Esophagus mucosa (tissue), 1 donor: Measurements from ENCODE around the gene CTNNA3. TPM values are rescaled to one million over a fixed set of nuclear protein-coding genes. Genes with fewer than 3 reads are reported as not detected.
"Not testable (repeated sequence)": the region's sequence is repeated elsewhere in the genome, so short reads cannot be mapped to it uniquely, and the experiment has no call there.

Experiments used
- ATAC-seq: fragments of 200-7000 bp; cut with Tn5 transposase; one replicate; pipeline ENCODE4 v1.9.1; 2020
- total RNA-seq: library from RNA; stranded (reverse); gene quantifications from one replicate; pipeline ENCODE4 v1.2.4, GENCODE V29; 2023
- donor health status: DM: yes; HTN: yes; CAD: no.

Gene CTNNA3
- total RNA-seq = not detected

DNA sequence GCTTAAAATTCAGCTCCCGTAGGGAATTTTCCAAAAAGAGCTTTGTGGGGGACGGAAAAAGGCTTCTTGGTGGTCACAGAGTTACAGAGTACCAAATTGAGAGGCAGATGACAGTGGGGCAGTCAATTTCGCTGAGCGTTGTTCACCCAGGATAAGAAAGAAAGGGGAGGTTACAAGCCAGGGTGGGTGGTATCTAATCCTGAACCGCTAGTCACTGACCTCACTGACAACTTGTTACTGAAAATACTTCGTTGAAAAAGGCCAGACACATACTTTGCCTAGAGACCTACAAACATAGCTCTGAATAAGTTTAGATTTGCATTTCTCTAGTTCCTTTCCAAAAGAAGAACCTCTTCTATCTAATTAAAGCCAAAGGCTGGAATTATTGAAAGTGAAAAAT lies at the start of gene CTNNA3:
Gene CTNNA3, minus strand, starts transcription at position 167 of the 400 bp plus-strand sequence.
- no peak for ATAC-seq

DNA sequence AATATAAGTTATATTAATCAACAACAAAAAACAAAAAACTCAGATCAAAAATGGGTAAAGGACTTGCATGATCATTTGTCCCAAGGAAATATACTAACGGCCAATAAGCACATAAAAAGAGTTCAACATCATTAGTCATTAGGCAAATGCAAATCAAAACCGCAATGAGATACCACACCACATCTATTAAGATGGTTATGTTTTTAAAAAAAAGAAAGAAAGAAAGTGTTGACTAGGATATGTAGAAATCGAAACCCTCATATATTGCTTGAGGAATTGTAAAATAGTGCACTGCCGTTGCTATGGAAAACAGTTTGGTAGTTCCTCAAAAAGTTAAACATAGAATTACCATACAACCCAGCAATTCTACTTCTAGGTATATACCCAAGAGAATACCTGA lies 39.4 kb upstream of the CTNNA3 start:
- ATAC-seq = no peak

DNA sequence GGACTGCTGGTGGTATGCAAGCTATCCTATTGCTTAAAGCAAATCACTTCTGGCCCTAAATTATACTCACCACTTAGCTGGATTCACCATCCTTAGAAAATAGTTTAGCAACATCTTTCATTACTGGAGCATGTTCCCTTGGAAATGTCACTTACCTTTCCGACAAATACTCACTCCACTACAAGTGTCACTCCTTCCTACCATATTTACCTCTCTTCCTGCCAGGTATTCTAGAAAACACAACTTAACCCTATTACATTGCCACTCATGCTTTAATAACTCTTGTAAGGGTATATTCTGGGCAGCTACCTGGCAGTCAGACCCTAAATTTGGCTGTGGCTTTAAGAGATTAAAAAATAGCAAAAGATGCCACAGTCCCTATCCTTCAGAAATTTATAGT lies 37.5 kb upstream of the CTNNA3 start:
- ATAC-seq = no peak

DNA sequence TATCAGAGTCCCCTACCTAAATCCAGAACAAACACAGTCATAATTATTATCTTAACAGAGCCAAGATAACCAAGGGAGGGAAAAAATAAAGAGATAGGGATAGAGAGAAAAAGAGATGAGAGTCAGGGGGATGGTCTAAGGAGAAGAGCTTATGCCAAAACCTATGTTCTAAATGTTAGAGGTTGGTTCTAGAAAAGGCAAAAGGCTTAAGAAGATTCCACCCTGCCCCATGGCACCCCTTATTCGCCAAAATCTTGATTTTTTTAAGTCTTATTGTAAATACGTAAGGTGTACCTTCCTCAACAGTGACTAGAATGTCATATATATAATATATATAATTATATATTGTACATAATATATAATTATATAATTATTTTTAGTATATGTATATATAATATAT lies 29.6 kb upstream of the CTNNA3 start:
- ATAC-seq = no peak

DNA sequence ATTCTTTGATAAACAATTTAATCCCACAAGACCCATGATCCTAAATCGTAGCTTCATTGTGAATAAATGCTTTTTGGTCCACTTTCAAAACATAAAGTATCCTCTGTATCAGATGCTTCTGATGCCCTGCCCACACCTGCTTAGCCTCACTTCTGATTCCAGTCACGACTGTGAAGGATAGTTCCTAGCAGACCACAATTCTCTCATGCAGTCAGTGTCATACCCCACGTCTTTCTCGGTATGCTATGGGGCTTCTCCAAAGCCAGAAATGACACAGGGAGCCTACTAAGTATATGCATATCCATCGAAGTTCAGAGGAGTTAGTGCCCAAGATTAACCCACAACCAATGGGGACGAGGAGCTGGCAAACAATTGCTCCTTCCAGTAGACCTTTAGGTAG lies 27.6 kb upstream of the CTNNA3 start:
- no peak for ATAC-seq

DNA sequence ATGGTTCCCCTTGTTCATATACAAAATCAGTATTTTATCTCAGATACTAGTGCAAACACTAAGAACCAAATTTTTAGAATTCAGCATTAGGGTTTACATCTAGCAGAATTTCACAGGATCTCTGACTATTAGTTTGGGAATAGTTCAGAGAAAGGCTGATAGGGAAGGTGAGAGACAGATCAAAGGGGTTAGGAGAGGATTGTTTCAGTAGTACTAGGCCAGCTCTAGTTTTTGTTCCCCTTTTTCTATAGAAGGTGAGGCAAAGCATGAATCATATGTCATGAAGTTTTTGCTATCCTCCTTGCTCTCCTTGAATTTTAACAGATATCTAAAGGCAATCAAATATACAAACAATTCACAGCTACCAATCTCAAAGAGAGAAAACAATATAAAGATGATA lies 26.1 kb upstream of the CTNNA3 start:
- no peak for ATAC-seq

DNA sequence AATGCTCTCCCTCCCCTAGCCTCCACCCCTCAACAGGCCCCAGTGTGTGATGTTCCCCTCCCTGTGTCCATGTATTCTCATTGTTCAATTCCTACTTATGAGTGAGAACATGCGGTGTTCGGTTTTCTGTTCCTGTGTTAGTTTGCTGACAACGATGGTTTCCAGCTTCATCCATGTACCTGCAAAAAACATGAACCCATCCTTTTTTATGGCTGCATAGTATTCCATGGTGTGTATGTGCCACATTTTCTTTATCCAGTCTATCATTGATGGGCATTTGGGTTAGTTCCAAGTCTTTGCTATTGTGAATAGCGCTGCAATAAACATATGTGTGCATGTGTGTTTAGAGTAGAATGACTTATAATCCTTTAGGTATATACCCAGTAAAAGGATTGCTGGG lies 20.5 kb upstream of the CTNNA3 start:
- ATAC-seq = not testable (repeated sequence)

DNA sequence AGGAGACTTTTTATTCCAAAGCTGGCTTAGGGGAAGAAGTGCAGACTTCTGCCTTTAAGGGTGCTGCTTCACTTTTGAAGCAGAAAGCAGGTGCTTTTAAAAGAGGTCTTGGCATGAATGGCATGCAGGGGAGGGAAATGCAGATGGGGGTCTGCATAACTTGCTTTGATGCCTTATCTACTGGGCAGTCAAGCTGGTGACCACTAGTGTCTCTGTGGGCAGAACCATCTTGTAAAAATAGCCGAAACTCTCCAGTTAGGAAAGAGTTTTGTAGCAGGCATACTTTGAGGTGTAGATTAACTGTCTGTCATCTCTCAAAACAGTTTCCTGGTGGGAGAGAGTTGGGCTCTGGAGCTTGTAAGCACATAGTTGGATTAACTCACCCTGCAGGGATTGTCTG lies 9.9 kb upstream of the CTNNA3 start:
- no peak for ATAC-seq

DNA sequence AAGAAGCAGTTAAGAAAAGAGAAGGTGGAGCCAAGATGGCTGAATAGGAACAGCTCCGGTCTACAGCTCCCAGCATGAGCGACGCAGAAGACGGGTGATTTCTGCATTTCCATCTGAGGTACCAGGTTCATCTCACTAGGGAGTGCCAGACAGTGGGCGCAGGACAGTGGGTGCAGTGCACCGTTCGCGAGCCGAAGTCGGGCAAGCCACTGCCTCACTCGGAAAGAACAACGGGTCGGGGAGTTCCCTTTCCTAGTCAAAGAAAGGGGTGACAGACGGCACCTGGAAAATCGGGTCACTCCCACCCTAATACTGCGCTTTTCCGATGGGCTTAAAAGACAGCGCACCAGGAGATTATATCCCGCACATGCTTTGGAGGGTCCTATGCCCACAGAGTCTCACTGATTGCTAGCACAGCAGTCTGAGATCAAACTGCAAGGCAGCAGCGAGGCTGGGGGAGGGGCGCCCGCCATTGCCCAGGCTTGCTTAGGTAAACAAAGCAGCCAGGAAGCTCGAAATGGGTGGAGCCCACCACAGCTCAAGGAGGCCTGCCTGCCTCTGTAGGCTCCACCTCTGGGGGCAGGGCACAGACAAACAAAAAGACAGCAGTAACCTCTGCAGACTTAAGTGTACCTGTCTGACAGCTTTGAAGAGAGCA lies 3.7 kb upstream of the CTNNA3 start:
- ATAC-seq = not testable (repeated sequence)

DNA sequence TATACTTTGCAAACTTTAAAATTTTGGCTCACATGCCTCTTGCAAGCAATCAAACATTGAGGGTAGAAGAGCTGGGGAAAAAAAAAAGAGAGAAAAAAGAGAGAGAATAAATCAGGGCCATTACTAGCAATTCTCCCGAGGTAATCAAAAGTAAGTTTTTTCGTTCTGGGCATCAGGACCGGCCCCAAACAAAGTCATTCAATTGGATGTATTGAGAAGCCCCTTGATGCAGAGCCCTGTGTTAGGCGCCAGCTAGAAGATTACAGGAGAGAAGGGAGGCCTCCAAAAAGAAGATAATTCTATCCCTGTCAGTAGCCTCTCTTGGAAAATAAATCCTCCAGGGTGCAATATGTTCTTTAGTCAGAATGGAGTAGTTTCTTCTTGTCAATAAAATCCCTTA lies 2.2 kb upstream of the CTNNA3 start:
- ATAC-seq = no peak

DNA sequence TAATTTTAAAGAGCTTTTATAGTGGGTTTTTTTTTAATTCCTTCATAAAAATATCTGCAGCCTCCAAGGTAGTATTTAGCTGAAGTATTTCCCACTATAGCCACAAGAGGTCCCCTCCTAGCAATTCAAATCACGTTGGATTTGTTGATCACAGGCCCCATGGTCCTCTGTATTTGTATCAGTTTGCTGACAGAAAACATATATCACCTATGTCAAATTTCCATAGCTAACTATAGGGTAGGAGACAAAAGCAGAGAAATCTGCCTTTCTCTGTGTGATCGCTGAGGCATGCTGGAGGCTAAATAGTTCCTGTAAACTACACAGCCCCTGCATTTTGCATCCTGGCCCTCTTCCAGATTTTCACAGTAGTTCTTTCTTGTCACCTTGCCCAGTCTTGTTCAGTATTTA lies 1.7 kb upstream of the CTNNA3 start:
- no peak for ATAC-seq

DNA sequence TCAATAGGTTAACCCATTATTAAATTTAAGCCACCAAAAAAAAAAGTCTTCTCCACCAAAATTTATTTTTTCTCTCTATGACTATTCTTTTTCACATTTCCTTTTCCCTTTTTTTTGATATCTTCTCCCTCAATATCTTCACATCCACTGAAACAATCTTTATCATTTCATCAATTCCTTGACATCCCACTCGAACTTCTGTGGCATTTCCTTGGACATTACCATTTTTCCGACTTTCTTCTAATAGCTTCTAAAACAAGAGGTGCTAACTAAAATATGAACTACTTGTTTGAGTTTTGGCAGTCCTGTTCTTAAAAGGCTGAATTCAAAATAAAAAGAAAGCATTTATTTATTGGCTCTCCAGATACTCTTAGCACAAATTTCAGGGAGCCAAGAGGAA lies 684 bp upstream of the CTNNA3 start:
- ATAC-seq = no peak

DNA sequence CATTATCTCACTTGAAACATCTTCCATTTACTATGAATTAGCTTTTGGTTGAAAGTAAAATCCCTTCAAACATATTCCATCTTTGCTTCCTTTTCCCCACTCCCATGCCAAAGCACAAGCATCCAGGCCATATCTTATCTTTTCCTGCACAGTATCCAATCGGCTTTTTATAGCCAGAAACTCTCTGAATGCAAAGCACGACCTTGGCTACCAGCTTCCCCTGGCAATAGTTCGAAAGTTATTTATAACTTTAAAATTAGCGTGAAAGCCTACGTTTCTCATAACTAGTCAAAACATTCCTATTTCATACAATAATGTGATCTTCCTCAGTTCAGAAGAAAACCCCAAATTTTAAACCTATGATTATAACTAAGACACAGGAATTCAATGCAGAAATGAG lies 440 bp downstream of the CTNNA3 start:
- no peak for ATAC-seq

DNA sequence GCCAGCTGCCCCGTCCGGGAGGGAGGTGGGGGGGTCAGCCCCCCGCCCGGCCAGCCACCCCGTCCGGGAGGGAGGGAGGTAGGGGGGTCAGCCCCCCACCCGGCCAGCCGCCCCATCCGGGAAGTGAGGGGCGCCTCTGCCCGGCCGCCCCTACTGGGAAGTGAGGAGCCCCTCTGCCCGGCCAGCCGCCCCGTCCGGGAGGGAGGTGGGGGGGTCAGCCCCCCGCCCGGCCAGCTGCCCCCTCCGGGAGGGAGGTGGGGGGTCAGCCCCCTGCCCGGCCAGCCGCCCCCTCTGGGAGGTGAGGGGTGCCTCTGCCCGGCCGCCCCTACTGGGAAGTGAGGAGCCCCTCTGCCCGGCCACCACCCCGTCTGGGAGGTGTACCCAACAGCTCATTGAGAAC lies 4.1 kb downstream of the CTNNA3 start:
- ATAC-seq = not testable (repeated sequence)

DNA sequence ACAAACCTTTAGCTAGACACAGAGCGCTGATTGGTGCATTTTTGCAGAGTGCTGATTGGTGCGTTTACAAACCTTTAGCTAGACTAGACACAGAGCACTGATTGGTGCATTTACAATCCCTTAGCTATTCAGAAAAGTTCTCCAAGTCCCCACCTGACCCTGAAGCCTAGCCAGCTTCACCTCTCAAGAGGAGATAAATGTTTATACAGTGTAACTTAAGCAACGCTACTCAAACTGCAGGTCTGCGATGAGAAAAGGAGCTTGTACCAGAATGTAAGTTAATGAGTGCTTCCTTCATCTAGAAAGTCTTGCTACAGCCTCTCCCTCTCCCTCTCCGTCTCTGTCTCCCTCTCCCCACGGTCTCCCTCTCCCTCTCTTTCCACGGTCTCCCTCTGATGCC lies 5.5 kb downstream of the CTNNA3 start:
- not testable (repeated sequence) for ATAC-seq

DNA sequence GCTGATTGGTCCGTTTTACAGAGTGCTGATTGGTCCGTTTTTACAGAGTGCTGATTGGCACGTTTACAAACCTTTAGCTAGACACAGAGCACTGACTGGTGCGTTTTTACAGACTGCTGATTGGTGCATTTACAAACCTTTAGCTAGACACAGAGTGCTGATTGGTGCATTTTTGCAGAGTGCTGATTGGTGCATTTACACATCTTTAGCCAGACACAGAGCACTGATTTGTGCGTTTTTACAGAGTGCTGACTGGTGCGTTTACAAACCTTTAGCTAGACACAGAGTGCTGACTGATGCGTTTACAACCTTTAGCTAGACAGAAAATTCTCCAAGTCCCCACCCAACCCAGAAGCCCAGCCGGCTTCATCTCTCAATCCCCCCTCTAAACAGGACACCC lies 11.9 kb downstream of the CTNNA3 start:
- not testable (repeated sequence) for ATAC-seq

DNA sequence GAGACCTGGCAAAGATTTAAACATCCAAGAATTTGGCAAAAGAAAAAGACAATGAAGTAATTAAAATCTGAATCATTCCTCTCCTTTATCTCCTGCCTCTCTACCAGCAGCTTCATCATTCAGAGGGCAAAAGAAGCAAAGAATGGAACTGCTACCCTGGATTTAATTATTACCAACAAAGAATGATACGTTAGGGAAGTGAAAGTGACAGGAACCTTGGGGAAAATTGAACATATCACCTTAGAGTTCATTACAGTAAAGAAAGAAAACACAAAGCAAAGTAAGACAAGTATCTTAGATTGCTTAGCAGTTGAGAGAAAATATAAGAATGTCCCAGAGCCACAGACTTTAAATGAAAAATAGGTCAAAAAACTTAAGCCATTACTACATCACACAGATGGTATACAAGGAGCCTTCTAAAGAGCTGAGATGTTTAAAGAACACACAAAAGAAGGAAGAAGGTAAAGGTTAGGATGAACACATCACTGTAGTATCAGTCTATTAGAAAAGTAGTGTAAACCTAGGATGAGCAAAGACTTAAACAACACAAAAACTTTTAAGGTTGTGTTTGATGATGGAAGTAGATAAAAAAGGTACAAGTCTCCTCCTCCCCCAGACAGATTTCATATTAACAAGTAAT lies 17.5 kb downstream of the CTNNA3 start:
- ATAC-seq = no peak

DNA sequence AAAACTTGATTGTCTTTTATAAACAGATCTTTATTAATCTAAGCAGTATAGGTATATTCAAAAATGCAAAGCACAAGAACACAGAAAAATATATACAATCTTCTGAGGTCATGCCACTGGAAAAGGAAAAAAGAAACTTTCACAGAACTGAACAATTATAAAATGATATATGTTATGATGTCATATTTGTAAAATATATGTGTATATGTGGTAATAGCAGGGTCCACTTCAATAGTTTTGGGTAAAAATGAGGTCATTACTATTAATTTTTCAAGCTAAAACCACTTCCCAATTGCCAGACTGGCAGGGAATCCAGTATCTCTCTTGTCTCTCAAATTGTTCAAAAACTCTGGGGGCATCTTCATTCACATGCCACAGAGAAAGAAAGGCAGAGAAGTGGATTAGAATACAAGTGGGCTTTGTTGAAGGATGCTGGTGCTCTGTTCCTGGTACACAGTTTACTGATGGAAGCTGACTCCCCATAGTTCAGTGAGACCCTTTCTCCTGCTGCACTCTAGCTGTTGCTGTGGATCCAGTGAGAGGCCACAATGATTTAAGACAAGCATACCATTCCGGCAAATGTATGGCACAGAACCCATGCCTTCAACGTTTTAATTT lies 19.7 kb downstream of the CTNNA3 start:
- ATAC-seq = no peak

DNA sequence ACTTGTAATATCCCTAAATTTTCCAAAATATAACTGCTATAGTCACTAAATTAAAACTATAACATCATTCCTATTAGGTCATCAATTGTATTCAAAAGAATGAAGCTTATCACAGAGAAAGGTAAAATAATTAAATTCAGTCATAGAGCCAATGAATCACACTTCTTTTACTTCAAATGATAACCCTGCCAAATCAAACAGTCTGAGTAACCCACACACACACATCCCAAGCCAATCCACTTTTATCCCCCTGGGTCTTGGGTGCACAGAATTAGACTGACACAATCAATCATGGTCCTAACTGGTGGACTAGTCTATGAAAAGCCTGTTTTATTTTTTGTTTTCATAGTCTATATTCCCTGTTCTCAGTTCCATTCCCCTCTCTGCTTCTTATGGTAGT lies 25.6 kb downstream of the CTNNA3 start:
- no peak for ATAC-seq

DNA sequence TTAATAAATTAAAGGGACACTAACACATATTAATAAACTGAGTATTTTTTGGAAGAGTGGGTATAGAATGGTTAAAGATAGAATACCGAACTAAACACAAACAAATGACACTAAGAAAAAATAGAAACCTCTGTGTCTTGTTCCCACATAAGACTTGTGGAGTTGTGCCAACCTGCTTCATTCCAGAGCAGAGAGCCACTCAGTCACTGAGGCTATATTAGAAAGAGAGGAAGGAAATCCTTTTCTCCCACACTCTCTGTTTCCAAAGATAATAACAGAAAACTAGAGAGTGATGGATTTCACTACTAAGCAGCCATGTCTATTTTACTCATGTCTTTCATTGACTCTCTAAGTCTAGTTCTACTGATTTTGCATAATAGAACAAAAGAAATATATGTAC lies 26.0 kb downstream of the CTNNA3 start:
- no peak for ATAC-seq

DNA sequence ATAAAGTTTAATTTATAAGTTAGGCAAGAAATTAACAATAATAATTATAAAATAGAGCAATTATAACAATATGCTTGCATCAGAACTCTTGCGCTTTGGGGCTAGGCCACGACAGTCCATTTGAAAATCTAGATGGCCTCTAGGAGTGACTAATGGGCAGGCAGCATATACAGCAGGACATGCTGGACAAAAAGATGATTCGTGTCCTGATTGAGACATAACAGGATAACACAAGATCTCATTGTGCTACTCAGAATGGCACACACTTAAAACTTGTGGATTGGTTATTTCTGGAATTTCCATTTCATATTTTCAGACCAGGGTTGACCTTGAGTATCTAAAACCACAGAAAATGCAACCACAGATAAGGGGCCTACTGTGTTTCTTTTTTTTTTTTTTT lies 27.5 kb downstream of the CTNNA3 start:
- ATAC-seq = no peak

DNA sequence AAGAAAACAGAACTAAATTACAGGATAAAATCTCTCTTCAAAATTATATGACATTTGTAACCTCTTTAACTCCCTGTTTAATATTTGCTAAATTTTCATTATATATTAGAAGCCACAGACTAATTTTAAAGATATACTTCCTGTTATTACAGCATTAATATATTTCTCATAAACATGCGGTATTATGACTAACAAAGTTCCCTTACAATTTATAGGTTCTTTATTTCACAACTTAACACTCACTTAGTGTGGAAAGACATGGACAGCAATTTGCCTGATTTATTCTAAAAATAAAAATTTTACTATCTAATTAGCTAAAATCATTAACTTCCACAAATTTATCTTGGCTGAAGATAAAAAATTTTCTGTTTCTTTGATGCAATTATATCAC lies 29.0 kb downstream of the CTNNA3 start:
- no peak for ATAC-seq

DNA sequence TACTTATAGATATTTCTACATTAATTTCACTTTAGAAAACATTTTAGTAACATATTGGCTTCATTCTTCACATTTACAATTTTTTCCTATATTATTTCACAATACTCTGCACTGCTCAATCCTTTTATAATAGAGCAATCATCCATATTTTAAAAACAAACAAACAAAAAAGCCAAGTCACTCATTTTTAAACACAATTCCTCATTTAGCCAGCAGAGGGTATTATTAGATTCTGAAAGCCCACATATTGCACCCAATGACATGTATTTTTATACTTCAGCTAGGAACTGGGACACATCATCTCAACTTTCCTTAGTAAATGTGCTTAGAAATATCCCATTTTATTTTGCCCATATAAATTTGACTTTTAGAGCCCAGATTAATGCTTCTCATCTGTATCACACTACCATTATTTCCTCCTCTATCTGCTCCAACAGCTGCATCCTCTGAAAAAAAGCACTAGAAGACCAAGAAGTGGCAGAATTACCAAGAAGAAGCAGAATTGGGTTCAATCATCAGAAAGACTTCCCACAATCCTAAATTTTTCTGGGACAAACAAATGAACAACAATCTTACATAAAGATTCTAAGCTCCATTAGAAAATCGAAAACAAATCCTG lies 29.5 kb downstream of the CTNNA3 start:
- no peak for ATAC-seq

DNA sequence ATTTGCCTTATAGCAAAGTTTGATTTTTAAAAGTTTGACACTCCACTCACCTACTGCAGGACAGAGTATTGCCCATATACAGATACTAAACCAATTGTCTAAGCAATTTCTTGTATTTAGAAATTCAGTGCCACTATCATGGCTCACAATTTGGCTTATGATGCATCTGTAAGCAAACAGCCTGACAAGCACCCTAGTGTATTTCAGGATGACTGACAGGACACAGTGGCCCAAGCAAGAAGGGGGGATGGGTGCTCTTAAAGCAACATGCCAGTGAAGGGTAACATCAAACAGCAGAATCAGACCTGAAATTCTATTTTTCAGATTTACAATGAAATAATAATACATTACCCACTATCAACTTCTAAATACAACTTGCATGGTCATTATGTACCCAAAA lies 30.5 kb downstream of the CTNNA3 start:
- no peak for ATAC-seq
